Left colon (tissue), 2 donors: ENCODE data around the gene RGMB. TPM values are rescaled to one million over a fixed set of nuclear protein-coding genes. Genes with fewer than 3 reads are reported as not detected.
"Not testable (repeated sequence)": the region's sequence is repeated elsewhere in the genome, so short reads cannot be mapped to it uniquely, and the experiment has no call there.

ENCODE experiments used
- ATAC-seq: fragments of 200-7000 bp; cut with Tn5 transposase; one replicate; pipeline ENCODE4 v1.9.1; 2020; ENCODE audit warnings: mild to moderate bottlenecking, moderate library complexity
- DNase-seq, 2 donors: peaks; one replicate each; pipeline ENCODE4 v3.0.0-alpha.2; 2020
- intact Hi-C, 2 donors: fragments of 100-400 bp; cut with DNase I in 1 of 2; cut with micrococcal nuclease in 1 of 2; formaldehyde crosslinking; loops; one replicate each; pipeline versions ENCODE4 v1.11.2 to v1.14.0; 2022; cut with DNase I, micrococcal nuclease
- long read RNA-seq: library from polyadenylated mRNA; unstranded; transcript quantifications from one replicate; pipeline ENCODE4 v2.0.0, GENCODE V29; 2021
- total RNA-seq, 2 donors: library from RNA; stranded (reverse); fragmentation: NEBNext Ultra II Directional; extraction: Animal tissue kit (Norgen Biotek cat#: 25700); gene quantifications; one replicate each; pipeline ENCODE4 v1.2.1, GENCODE V29; 2021
- donor health status: DM: no; HTN: no; CAD: no.
- donor health status: DM: yes; HTN: yes; CAD: no.

The RGMB gene
- total RNA-seq, result 10 to 100 TPM; 53.9 to 63.9 TPM
- long read RNA-seq, transcript RGMB-207 (3 exons, 2,052 nt), result major isoform, 15 of 35 reads
- long read RNA-seq, partial matches to known transcripts, result 1 of 35 reads
- long read RNA-seq, other reads (novel, unspliced or antisense), result 19 of 35 reads

- intact Hi-C loops, result no loop called here
- DNase-seq, result peak; percentile 97 to 99
- peak; percentile 74 for ATAC-seq
Observed at GRCh38 chr5:98773464-98774191, at the start of gene RGMB. Gene RGMB (plus strand): TSS chr5:98773663. CDS start chr5:98774071, 408 bp downstream.

GRCh38 chr5:98726258-98726657 lies 47.2 kb upstream of the RGMB start:
- ATAC-seq (no peak), DNase-seq (no peak)
- intact Hi-C loops, result no loop called here

GRCh38 chr5:98727686-98728085 lies 45.8 kb upstream of the RGMB start:
- DNase-seq (no peak), ATAC-seq (no peak)
- intact Hi-C loops, result no loop called here

GRCh38 chr5:98734646-98735045 lies 38.8 kb upstream of the RGMB start:
- no peak for DNase-seq
- ATAC-seq, result no peak
- intact Hi-C loops, result no loop called here

- no peak for ATAC-seq
- intact Hi-C loops, result no loop called here
Observed at GRCh38 chr5:98735806-98736507, 37.5 kb upstream of the RGMB start.

GRCh38 chr5:98736753-98737152 lies 36.7 kb upstream of the RGMB start:
- ATAC-seq (no peak), DNase-seq (no peak)
- intact Hi-C loops, result no loop called here

More at GRCh38 chr5:98735806-98736507, 37.5 kb upstream of the RGMB start:
- DNase-seq, result no peak

- ATAC-seq, DNase-seq, intact Hi-C loops: not testable (repeated sequence)
Observed at GRCh38 chr5:98737441-98737840, 36.0 kb upstream of the RGMB start.

- intact Hi-C loops, ATAC-seq, DNase-seq: not testable (repeated sequence)
Observed at GRCh38 chr5:98738481-98739149, 34.8 kb upstream of the RGMB start.

- no peak for ATAC-seq
- intact Hi-C loops, result no loop called here
- DNase-seq, result no peak
Observed at GRCh38 chr5:98741926-98742325, 31.5 kb upstream of the RGMB start.

GRCh38 chr5:98742396-98743073 lies 30.9 kb upstream of the RGMB start:
- intact Hi-C loops, result no loop called here
- no peak for ATAC-seq
- no peak for DNase-seq

GRCh38 chr5:98748259-98748658 lies 25.2 kb upstream of the RGMB start:
- intact Hi-C loops, DNase-seq, ATAC-seq: not testable (repeated sequence)

GRCh38 chr5:98749046-98749445 lies 24.4 kb upstream of the RGMB start:
- ATAC-seq, result no peak
- DNase-seq, result no peak
- intact Hi-C loops, result no loop called here

GRCh38 chr5:98750693-98751092 lies 22.8 kb upstream of the RGMB start:
- intact Hi-C loops, result no loop called here
- DNase-seq (no peak), ATAC-seq (no peak)

GRCh38 chr5:98752331-98752730 lies 21.1 kb upstream of the RGMB start:
- DNase-seq, ATAC-seq, intact Hi-C loops: not testable (repeated sequence)

GRCh38 chr5:98752801-98753200 lies 20.7 kb upstream of the RGMB start:
- intact Hi-C loops, DNase-seq, ATAC-seq: not testable (repeated sequence)

GRCh38 chr5:98753507-98753906 lies 20.0 kb upstream of the RGMB start:
- DNase-seq (no peak), ATAC-seq (no peak)
- intact Hi-C loops, result no loop called here

GRCh38 chr5:98755406-98755805 lies 18.1 kb upstream of the RGMB start:
- ATAC-seq, result no peak

GRCh38 chr5:98757978-98758377 lies 15.5 kb upstream of the RGMB start:
- DNase-seq (no peak), ATAC-seq (no peak)
- intact Hi-C loops, result no loop called here

More at GRCh38 chr5:98755406-98755805, 18.1 kb upstream of the RGMB start:
- intact Hi-C loops, result no loop called here
- no peak for DNase-seq
